ENCODE measurements around the gene NLGN3.

The NLGN3 gene

DNA sequence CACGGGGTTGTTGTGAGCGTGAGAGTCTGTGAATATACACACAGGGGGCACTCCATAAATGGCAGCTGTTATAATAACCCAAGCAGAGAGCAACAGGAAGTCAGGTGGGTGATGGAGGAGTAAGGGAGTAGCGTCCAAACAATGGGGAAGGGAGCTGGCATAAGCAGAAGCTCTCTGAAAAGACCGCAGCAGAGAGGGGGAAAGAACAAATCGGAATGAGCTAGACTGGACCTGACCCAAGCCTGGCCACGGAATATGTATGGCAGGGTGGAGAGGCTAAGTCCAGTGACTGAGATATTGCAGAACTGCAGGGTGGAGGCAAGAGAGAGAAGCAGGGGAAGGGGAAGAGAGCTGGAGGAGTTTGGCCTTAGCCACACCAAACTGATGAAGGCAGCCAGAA, 71.8 kb downstream of the NLGN3 start:
- no peak for DNase-seq

DNA sequence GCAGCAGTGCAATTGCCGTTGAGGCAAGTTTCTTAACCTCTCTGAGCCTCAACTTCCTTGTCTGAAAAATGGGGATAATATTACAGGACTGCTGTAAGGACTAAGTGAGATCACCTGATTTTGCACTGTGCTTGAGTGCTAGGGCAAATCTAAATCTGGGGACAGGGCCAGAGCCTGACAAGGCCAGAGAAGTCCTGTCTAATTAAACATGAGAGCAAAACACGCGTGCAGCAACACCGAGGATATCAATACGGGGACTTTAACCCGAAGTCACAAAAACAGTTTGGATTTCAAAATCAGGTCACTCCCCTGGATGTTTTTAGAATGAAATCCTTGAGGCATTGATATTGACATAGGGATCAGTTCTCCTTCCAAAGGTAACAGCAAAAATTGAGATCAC, 72.7 kb downstream of the NLGN3 start:
- DNase-seq: no peak

Measured in CD4-positive, alpha-beta T cell treated with Interleukin-12 subunit alpha and Interleukin-12 subunit beta, for 1 hour (primary cell).